ENCODE data around the gene TARS2.

DNA sequence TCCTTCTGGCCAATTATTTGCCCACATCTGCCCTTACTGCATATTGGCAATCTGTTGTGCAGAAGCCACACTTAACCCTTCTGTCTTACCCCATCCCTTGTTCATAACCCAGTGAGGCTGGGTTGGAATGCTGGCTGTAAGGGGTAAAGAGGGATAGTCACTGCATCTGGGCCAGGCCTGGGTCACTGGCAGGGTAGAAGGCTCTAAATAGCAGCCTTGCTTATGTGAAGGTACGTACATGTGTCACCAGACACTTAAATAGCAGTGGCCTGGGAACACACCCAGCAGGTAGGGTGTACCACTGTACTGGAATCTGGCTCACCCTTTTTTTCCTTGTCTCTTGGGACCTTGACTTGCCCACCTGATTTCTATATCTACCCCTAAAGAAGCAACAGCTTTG is 9.9 kb upstream of the TARS2 start:
- TF ChIP-seq, protein P1, sequence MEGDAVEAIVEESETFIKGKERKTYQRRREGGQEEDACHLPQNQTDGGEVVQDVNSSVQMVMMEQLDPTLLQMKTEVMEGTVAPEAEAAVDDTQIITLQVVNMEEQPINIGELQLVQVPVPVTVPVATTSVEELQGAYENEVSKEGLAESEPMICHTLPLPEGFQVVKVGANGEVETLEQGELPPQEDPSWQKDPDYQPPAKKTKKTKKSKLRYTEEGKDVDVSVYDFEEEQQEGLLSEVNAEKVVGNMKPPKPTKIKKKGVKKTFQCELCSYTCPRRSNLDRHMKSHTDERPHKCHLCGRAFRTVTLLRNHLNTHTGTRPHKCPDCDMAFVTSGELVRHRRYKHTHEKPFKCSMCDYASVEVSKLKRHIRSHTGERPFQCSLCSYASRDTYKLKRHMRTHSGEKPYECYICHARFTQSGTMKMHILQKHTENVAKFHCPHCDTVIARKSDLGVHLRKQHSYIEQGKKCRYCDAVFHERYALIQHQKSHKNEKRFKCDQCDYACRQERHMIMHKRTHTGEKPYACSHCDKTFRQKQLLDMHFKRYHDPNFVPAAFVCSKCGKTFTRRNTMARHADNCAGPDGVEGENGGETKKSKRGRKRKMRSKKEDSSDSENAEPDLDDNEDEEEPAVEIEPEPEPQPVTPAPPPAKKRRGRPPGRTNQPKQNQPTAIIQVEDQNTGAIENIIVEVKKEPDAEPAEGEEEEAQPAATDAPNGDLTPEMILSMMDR (IDR thresholded peaks at IDR 0.05) = no peak
- no peak for TF ChIP-seq POLR2A (IDR thresholded peaks at IDR 0.05)
